HEK293 (cell line): ENCODE data around the gene CACNA1C.

Experiments used
- CTCF ChIA-PET: fragments of 350-600 bp; formaldehyde crosslinking; extraction: SDS; loops from one replicate; lab custom pipeline; 2021; ENCODE audit warnings: antibody characterized with exemption; lab: Yijun Ruan, JAX
- POLR2A ChIA-PET: fragments of 300-600 bp; formaldehyde crosslinking; extraction: SDS; loops from one replicate; lab custom pipeline; 2020; ENCODE audit warnings: antibody characterized with exemption, inconsistent platforms; lab: Yijun Ruan, JAX
- H3K27ac ChIP-seq: fragments of 200-500 bp; sonication (Bioruptor generic); 2 replicates; pipeline ENCODE4 v1.5.1; 2014; ENCODE audit warnings: low read depth, low read length, control low read depth, inconsistent platforms; ENCODE audit errors: extremely low read depth
- H3K36me3 ChIP-seq, 2 experiments: fragments of 200-500 bp in 1 of 2; sonication (Bioruptor generic) in 1 of 2; 1 replicate in 1 of 2; 2 replicates in 1 of 2; pipeline ENCODE4 v1.5.1; 2014 to 2017; ENCODE audit warnings: inconsistent platforms in 2 of 2, low read length in 2 of 2; ENCODE audit not compliant: control insufficient read depth in 2 of 2, insufficient read depth in 1 of 2
- H3K4me1 ChIP-seq: fragments of 200-500 bp; sonication (Bioruptor generic); 2 replicates; pipeline ENCODE4 v1.5.1; 2014; ENCODE audit warnings: mild to moderate bottlenecking, low read length, inconsistent platforms; ENCODE audit not compliant: control insufficient read depth, insufficient read depth
- H3K4me3 ChIP-seq: 2 replicates; pipeline ENCODE4 v1.5.1; 2011; ENCODE audit warnings: low read depth, mild to moderate bottlenecking, control low read depth, low read length, moderate library complexity
- H3K9me3 ChIP-seq: fragments of 200-500 bp; sonication (Bioruptor generic); 2 replicates; pipeline ENCODE4 v1.5.1; 2014; ENCODE audit warnings: low read depth, low read length, inconsistent platforms; ENCODE audit not compliant: control insufficient read depth, insufficient read depth
- GLI4 ChIP-seq: fragments of 450-650 bp; formaldehyde crosslinking; IDR thresholded peaks from 2 replicates; pipeline ENCODE4 v1.5.1; 2016; ENCODE audit warnings: missing biosample characterization, missing genetic modification characterization
- IKZF3 ChIP-seq: fragments of 450-650 bp; IDR thresholded peaks from 2 replicates; pipeline ENCODE4 v1.5.0; 2018; ENCODE audit warnings: missing biosample characterization, mild to moderate bottlenecking, missing genetic modification characterization, moderate library complexity
- KLF7 ChIP-seq: fragments of 450-650 bp; formaldehyde crosslinking; IDR thresholded peaks from 2 replicates; pipeline ENCODE4 v1.5.1; 2016; ENCODE audit warnings: missing biosample characterization, missing genetic modification characterization, borderline replicate concordance
- KLF9 ChIP-seq: fragments of 450-650 bp; formaldehyde crosslinking; IDR thresholded peaks from 2 replicates; pipeline ENCODE4 v1.5.1; 2016; ENCODE audit warnings: missing biosample characterization, missing genetic modification characterization, low read depth
- MZF1 ChIP-seq: fragments of 450-650 bp; formaldehyde crosslinking; IDR thresholded peaks from 2 replicates; pipeline ENCODE4 v1.5.1; 2017; ENCODE audit warnings: missing biosample characterization, missing genetic modification characterization, borderline replicate concordance
- OSR2 ChIP-seq: fragments of 450-650 bp; formaldehyde crosslinking; IDR thresholded peaks from 2 replicates; pipeline ENCODE4 v1.5.1; 2016; ENCODE audit warnings: missing biosample characterization, missing genetic modification characterization
- SETDB1 ChIP-seq: IDR thresholded peaks from one replicate; pipeline ENCODE4 v1.6.1; 2017; ENCODE audit warnings: mild to moderate bottlenecking, low read length, moderate library complexity, mixed read lengths; ENCODE audit not compliant: insufficient read length
- TRIM28 ChIP-seq: IDR thresholded peaks from 2 replicates; pipeline ENCODE4 v1.6.1; 2011; ENCODE audit warnings: low read length, control low read depth, borderline replicate concordance
- ZBTB21 ChIP-seq: fragments of 450-650 bp; formaldehyde crosslinking; IDR thresholded peaks from 2 replicates; pipeline ENCODE4 v1.5.1; 2017; ENCODE audit warnings: missing biosample characterization, missing genetic modification characterization
- ZFP37 ChIP-seq: fragments of 450-650 bp; formaldehyde crosslinking; IDR thresholded peaks from 2 replicates; pipeline ENCODE4 v1.5.1; 2016; ENCODE audit warnings: missing biosample characterization, missing genetic modification characterization
- ZIC2 ChIP-seq: fragments of 450-650 bp; formaldehyde crosslinking; IDR thresholded peaks from 2 replicates; pipeline ENCODE4 v1.5.1; 2016; ENCODE audit warnings: missing biosample characterization, missing genetic modification characterization
- ZNF132 ChIP-seq: fragments of 450-650 bp; formaldehyde crosslinking; IDR thresholded peaks from 2 replicates; pipeline ENCODE4 v1.5.1; 2017; ENCODE audit warnings: missing biosample characterization, missing genetic modification characterization, borderline replicate concordance
- ZNF138 ChIP-seq: fragments of 450-650 bp; formaldehyde crosslinking; IDR thresholded peaks from 2 replicates; pipeline ENCODE4 v1.5.1; 2016; ENCODE audit warnings: missing biosample characterization, missing genetic modification characterization, borderline replicate concordance
- ZNF16 ChIP-seq: fragments of 450-650 bp; formaldehyde crosslinking; IDR thresholded peaks from 2 replicates; pipeline ENCODE4 v1.5.1; 2016; ENCODE audit warnings: low read depth, missing biosample characterization, missing genetic modification characterization
- ZNF174 ChIP-seq: fragments of 450-650 bp; formaldehyde crosslinking; IDR thresholded peaks from 2 replicates; pipeline ENCODE4 v1.5.0; 2017; ENCODE audit warnings: missing biosample characterization, mild to moderate bottlenecking, missing genetic modification characterization
- ZNF223 ChIP-seq: fragments of 450-650 bp; formaldehyde crosslinking; IDR thresholded peaks from 2 replicates; pipeline ENCODE4 v1.5.1; 2016; ENCODE audit warnings: missing biosample characterization, missing genetic modification characterization
- ZNF24 ChIP-seq: fragments of 450-650 bp; formaldehyde crosslinking; IDR thresholded peaks from 2 replicates; pipeline ENCODE4 v1.5.1; 2016; ENCODE audit warnings: missing biosample characterization, missing genetic modification characterization
- ZNF248 ChIP-seq: fragments of 450-650 bp; formaldehyde crosslinking; IDR thresholded peaks from 2 replicates; pipeline ENCODE4 v1.5.1; 2017; ENCODE audit warnings: missing biosample characterization, missing genetic modification characterization
- ZNF350 ChIP-seq: fragments of 450-650 bp; formaldehyde crosslinking; IDR thresholded peaks from 2 replicates; pipeline ENCODE4 v1.5.0; 2017; ENCODE audit warnings: missing biosample characterization, mild to moderate bottlenecking, missing genetic modification characterization
- ZNF394 ChIP-seq: fragments of 450-650 bp; formaldehyde crosslinking; IDR thresholded peaks from 2 replicates; pipeline ENCODE4 v1.5.1; 2016; ENCODE audit warnings: missing biosample characterization, missing genetic modification characterization, mild to moderate bottlenecking, moderate library complexity, borderline replicate concordance
- ZNF404 ChIP-seq: fragments of 450-650 bp; formaldehyde crosslinking; IDR thresholded peaks from 2 replicates; pipeline ENCODE4 v1.5.1; 2017; ENCODE audit warnings: missing biosample characterization, missing genetic modification characterization
- ZNF473 ChIP-seq: fragments of 450-650 bp; formaldehyde crosslinking; IDR thresholded peaks from 2 replicates; pipeline ENCODE4 v1.5.1; 2017; ENCODE audit warnings: missing biosample characterization, missing genetic modification characterization
- ZNF529 ChIP-seq: fragments of 450-650 bp; formaldehyde crosslinking; IDR thresholded peaks from 2 replicates; pipeline ENCODE4 v1.5.1; 2017; ENCODE audit warnings: missing genetic modification characterization, missing biosample characterization; ENCODE audit not compliant: insufficient replicate concordance
- ZNF530 ChIP-seq: fragments of 450-650 bp; formaldehyde crosslinking; IDR thresholded peaks from 2 replicates; pipeline ENCODE4 v1.5.1; 2016; ENCODE audit warnings: low read depth, missing biosample characterization, missing genetic modification characterization
- ZNF660 ChIP-seq: fragments of 450-650 bp; IDR thresholded peaks from 2 replicates; pipeline ENCODE4 v1.5.1; 2018; ENCODE audit warnings: missing biosample characterization, mild to moderate bottlenecking, missing genetic modification characterization
- ZNF76 ChIP-seq: fragments of 450-650 bp; formaldehyde crosslinking; IDR thresholded peaks from 2 replicates; pipeline ENCODE4; 2016; ENCODE audit warnings: low read depth, missing biosample characterization, missing genetic modification characterization, borderline replicate concordance
- ZNF792 ChIP-seq: fragments of 450-650 bp; formaldehyde crosslinking; IDR thresholded peaks from 2 replicates; pipeline ENCODE4 v1.5.1; 2016; ENCODE audit warnings: missing biosample characterization, missing genetic modification characterization
- ZSCAN16 ChIP-seq: fragments of 450-650 bp; formaldehyde crosslinking; IDR thresholded peaks from 2 replicates; pipeline ENCODE4 v1.5.1; 2016; ENCODE audit warnings: missing biosample characterization, missing genetic modification characterization
- TF ChIP-seq, protein P1 (sequence below): fragments of 450-650 bp; formaldehyde crosslinking; IDR thresholded peaks from 2 replicates; pipeline ENCODE4 v1.5.1; 2016; ENCODE audit warnings: missing biosample characterization, missing genetic modification characterization
- TF ChIP-seq, protein P2 (sequence below): fragments of 450-650 bp; formaldehyde crosslinking; IDR thresholded peaks from 2 replicates; pipeline ENCODE4 v1.5.1; 2017; ENCODE audit warnings: missing biosample characterization, missing genetic modification characterization
- TF ChIP-seq, protein P3 (sequence below): fragments of 450-650 bp; formaldehyde crosslinking; IDR thresholded peaks from 2 replicates; pipeline ENCODE4 v1.5.1; 2017; ENCODE audit warnings: missing biosample characterization, missing genetic modification characterization
- TF ChIP-seq, protein P4 (sequence below): fragments of 450-650 bp; formaldehyde crosslinking; IDR thresholded peaks from 2 replicates; pipeline ENCODE4 v1.5.1; 2016; ENCODE audit warnings: missing biosample characterization, missing genetic modification characterization

CACNA1C gene

DNA sequence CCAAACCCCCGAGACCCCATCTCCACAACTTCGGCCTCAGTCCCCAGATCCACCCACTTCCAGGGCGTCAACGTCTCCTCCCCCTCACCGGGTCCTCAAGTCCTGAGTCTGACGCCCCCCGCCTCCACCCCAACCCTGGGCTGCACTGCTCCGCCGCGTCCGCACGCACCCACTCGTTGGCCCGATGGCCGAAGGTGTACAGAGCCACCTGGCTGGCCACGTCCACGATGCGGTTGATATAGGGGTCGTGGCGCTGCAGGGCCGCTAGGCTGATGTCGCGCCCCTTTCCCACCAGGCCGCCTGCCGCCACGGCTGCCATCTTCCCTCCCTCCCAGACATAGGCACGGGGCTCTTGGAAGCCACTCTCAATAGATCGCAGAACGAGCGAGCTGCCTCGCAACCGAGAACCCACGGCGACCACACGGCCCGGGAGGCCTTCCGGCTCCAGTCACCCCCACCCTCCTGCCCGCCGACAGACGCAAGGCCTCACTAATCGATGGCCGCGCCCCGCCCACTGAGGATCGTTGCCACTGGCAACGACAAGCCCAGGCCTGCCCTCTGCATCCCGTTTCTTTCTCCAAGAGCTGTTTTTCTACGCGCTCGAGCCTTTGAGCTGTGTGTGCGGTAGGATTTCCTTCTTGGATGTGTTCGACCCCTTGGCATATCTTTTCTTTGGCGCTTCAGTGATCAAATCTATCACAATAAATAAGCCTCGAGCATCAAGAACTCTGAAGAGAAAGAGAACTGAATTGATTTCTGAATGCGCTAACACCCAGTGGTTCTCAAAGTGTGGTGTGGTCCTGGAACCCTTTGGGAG, 48.5 kb upstream of the CACNA1C start, which contains the start of gene DCP1B:
Gene DCP1B, minus strand, starts transcription at position 345 of the 817 bp plus-strand sequence. Its CDS starts 26 bp downstream, at position 319.
- POLR2A ChIA-PET = interaction anchor here (0.6 to 1.2 kb wide), 5 partner anchors 22 to 683 kb away, joined by 3 to 4 read pairs (median 3); no protein-coding TSS in a partner anchor
- TF ChIP-seq, protein P1, sequence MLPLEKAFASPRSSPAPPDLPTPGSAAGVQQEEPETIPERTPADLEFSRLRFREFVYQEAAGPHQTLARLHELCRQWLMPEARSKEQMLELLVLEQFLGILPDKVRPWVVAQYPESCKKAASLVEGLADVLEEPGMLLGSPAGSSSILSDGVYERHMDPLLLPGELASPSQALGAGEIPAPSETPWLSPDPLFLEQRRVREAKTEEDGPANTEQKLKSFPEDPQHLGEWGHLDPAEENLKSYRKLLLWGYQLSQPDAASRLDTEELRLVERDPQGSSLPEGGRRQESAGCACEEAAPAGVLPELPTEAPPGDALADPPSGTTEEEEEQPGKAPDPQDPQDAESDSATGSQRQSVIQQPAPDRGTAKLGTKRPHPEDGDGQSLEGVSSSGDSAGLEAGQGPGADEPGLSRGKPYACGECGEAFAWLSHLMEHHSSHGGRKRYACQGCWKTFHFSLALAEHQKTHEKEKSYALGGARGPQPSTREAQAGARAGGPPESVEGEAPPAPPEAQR (tag by site-specific recombination) = no peak
- TF ChIP-seq ZSCAN16 (tag by site-specific recombination) (no peak), OSR2 (tag by site-specific recombination) (peak; percentile 23; the same call in 1 of the 2 replicates), ZNF16 (tag by site-specific recombination) (no peak), ZNF394 (tag by site-specific recombination) (peak; percentile 63), KLF7 (tag by site-specific recombination) (no peak; the same call in none of the 2 replicates), ZNF473 (no peak), IKZF3 (tag by site-specific recombination) (peak; percentile 91), ZNF404 (no peak), ZNF76 (tag by site-specific recombination) (peak; percentile 84; the same call in 1 of the 2 replicates), ZNF529 (no peak), ZNF132 (tag by site-specific recombination) (no peak), KLF9 (tag by site-specific recombination) (peak; percentile 93), ZNF138 (tag by site-specific recombination) (no peak), ZNF223 (tag by site-specific recombination) (no peak), SETDB1 (peak; percentile 77), TRIM28 (peak; percentile 85), ZNF530 (tag by site-specific recombination) (no peak), ZNF24 (tag by site-specific recombination) (peak; percentile 92), ZNF350 (tag by site-specific recombination) (no peak), ZNF792 (tag by site-specific recombination) (0 out of 2 replicates have a peak, but pooled peaks have one; percentile 35), ZBTB21 (peak; percentile 4; the same call in 1 of the 2 replicates), ZNF174 (no peak), ZNF660 (tag by site-specific recombination) (peak; percentile 65; the same call in 1 of the 2 replicates), ZIC2 (peak; percentile 81), MZF1 (tag by site-specific recombination) (no peak), ZFP37 (peak; percentile 95), GLI4 (tag by site-specific recombination) (peak; percentile 88; the same call in 1 of the 2 replicates), ZNF248 (tag by site-specific recombination) (no peak)
- TF ChIP-seq, protein P2, sequence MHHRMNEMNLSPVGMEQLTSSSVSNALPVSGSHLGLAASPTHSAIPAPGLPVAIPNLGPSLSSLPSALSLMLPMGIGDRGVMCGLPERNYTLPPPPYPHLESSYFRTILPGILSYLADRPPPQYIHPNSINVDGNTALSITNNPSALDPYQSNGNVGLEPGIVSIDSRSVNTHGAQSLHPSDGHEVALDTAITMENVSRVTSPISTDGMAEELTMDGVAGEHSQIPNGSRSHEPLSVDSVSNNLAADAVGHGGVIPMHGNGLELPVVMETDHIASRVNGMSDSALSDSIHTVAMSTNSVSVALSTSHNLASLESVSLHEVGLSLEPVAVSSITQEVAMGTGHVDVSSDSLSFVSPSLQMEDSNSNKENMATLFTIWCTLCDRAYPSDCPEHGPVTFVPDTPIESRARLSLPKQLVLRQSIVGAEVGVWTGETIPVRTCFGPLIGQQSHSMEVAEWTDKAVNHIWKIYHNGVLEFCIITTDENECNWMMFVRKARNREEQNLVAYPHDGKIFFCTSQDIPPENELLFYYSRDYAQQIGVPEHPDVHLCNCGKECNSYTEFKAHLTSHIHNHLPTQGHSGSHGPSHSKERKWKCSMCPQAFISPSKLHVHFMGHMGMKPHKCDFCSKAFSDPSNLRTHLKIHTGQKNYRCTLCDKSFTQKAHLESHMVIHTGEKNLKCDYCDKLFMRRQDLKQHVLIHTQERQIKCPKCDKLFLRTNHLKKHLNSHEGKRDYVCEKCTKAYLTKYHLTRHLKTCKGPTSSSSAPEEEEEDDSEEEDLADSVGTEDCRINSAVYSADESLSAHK (tag by site-specific recombination) = no peak; the same call in none of the 2 replicates
- TF ChIP-seq, protein P3, sequence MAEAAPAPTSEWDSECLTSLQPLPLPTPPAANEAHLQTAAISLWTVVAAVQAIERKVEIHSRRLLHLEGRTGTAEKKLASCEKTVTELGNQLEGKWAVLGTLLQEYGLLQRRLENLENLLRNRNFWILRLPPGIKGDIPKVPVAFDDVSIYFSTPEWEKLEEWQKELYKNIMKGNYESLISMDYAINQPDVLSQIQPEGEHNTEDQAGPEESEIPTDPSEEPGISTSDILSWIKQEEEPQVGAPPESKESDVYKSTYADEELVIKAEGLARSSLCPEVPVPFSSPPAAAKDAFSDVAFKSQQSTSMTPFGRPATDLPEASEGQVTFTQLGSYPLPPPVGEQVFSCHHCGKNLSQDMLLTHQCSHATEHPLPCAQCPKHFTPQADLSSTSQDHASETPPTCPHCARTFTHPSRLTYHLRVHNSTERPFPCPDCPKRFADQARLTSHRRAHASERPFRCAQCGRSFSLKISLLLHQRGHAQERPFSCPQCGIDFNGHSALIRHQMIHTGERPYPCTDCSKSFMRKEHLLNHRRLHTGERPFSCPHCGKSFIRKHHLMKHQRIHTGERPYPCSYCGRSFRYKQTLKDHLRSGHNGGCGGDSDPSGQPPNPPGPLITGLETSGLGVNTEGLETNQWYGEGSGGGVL = peak; percentile 56
- TF ChIP-seq, protein P4, sequence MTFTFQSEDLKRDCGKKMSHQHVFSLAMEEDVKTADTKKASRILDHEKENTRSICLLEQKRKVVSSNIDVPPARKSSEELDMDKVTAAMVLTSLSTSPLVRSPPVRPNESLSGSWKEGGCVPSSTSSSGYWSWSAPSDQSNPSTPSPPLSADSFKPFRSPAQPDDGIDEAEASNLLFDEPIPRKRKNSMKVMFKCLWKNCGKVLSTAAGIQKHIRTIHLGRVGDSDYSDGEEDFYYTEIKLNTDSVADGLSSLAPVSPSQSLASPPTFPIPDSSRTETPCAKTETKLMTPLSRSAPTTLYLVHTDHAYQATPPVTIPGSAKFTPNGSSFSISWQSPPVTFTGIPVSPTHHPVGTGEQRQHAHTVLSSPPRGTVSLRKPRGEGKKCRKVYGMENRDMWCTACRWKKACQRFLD (tag by site-specific recombination) = 0 out of 2 replicates have a peak, but pooled peaks have one; percentile 25

More for the DNA sequence above, 48.5 kb upstream of the CACNA1C start, which contains the start of gene DCP1B:
- CTCF ChIA-PET = interaction anchor here (0.5 to 1.5 kb wide), 4 partner anchors 14 to 52 kb away, joined by 3 to 6 read pairs (median 4); no protein-coding TSS in a partner anchor
- H3K36me3 ChIP-seq = no peaks in the 10 kb centered on the region
- peak within 1 kb of the TSS; percentile 99 for H3K27ac ChIP-seq
- H3K4me1 ChIP-seq = peaks cover 13% of the 10 kb centered on the region
- H3K9me3 ChIP-seq = no peaks in the 10 kb centered on the region
- H3K4me3 ChIP-seq = peak within 1 kb of the TSS; percentile 75
